Activated B cell treated with CpG ODN at 0.5 μM for 24 hours (primary cell): ENCODE measurements around the gene CNNM2. TPM values are rescaled to one million over a fixed set of nuclear protein-coding genes. Genes with fewer than 3 reads are reported as not detected.
"Not testable (repeated sequence)": the region's sequence is repeated elsewhere in the genome, so short reads cannot be mapped to it uniquely, and the experiment has no call there.

Experiments
- ATAC-seq: fragments of 200-7000 bp; cut with Tn5 transposase; one replicate; pipeline ENCODE4 v1.10.0; 2021; ENCODE audit warnings: low read depth, mild to moderate bottlenecking, moderate library complexity
- CTCF ChIA-PET: fragments of 350-600 bp; sonication (Branson Sonifier 250); formaldehyde crosslinking; loops from one replicate; lab custom pipeline; 2021; ENCODE audit warnings: antibody characterized with exemption; lab: Charles Lee
- POLR2A ChIA-PET: fragments of 350-600 bp; sonication (Branson Sonifier 250); formaldehyde crosslinking; loops from one replicate; lab custom pipeline; 2021; ENCODE audit warnings: antibody characterized with exemption; lab: Charles Lee
- DNase-seq: peaks from one replicate; pipeline ENCODE4 v3.0.0; 2022
- H3K27ac Mint-ChIP-seq: one replicate; pipeline ENCODE4 v1.8.0; 2020; ENCODE audit warnings: mixed read lengths
- H3K27me3 Mint-ChIP-seq: one replicate; pipeline ENCODE4 v1.8.0; 2021; ENCODE audit warnings: mixed read lengths
- H3K36me3 Mint-ChIP-seq: one replicate; pipeline ENCODE4 v1.8.0; 2021; ENCODE audit warnings: low read depth, mixed read lengths
- H3K4me1 Mint-ChIP-seq: one replicate; pipeline ENCODE4 v1.8.0; 2021; ENCODE audit warnings: mixed read lengths
- H3K4me3 Mint-ChIP-seq: one replicate; pipeline ENCODE4 v1.8.0; 2020; ENCODE audit warnings: mild to moderate bottlenecking, mixed read lengths
- H3K9me3 Mint-ChIP-seq: one replicate; pipeline ENCODE4 v1.8.0; 2020; ENCODE audit warnings: mixed read lengths
- CTCF ChIP-seq: fragments of 200-600 bp; IDR thresholded peaks from one replicate; pipeline ENCODE4 v1.8.0; 2022; ENCODE audit warnings: antibody characterized with exemption, mild to moderate bottlenecking
- intact Hi-C: fragments of 100-400 bp; cut with micrococcal nuclease; formaldehyde crosslinking; loops from one replicate; pipeline ENCODE4 v1.15.1; 2024
- total RNA-seq: library from RNA; stranded (reverse); gene quantifications from 2 replicates; pipeline ENCODE4 v1.2.3, GENCODE V29; 2022

The CNNM2 gene
- total RNA-seq, 1 donor from 2014 or later: 7.3 TPM

GRCh38 chr10:102967123-102967522 lies 49.0 kb downstream of the CNNM2 start:
- H3K4me1 Mint-ChIP-seq: no peaks in the 10 kb centered on the region
- ATAC-seq (no peak), DNase-seq (no peak)
- H3K4me3 Mint-ChIP-seq: no peak overlapping the region
- no peaks in the 10 kb centered on the region for H3K9me3 Mint-ChIP-seq
- no peak overlapping the region for H3K27ac Mint-ChIP-seq
- H3K27me3 Mint-ChIP-seq: no peaks in the 10 kb centered on the region
- peaks cover 5% of the 10 kb centered on the region for H3K36me3 Mint-ChIP-seq
- intact Hi-C loops: no loop called here
- ChIA-PET CTCF (no interaction called here), POLR2A (no interaction called here)
- no peak for TF ChIP-seq CTCF

- ChIA-PET POLR2A (no interaction called here), CTCF (no interaction called here)
- Mint-ChIP-seq H3K36me3 (peaks cover 1% of the 10 kb centered on the region), H3K4me1 (no peaks in the 10 kb centered on the region), H3K9me3 (no peaks in the 10 kb centered on the region), H3K27me3 (no peaks in the 10 kb centered on the region), H3K27ac (no peak overlapping the region), H3K4me3 (no peak overlapping the region)
- TF ChIP-seq CTCF: no peak
- ATAC-seq: no peak
- intact Hi-C loops: no loop called here
- DNase-seq: no peak
Observed at GRCh38 chr10:102970562-102971340, 52.7 kb downstream of the CNNM2 start.

DNA sequence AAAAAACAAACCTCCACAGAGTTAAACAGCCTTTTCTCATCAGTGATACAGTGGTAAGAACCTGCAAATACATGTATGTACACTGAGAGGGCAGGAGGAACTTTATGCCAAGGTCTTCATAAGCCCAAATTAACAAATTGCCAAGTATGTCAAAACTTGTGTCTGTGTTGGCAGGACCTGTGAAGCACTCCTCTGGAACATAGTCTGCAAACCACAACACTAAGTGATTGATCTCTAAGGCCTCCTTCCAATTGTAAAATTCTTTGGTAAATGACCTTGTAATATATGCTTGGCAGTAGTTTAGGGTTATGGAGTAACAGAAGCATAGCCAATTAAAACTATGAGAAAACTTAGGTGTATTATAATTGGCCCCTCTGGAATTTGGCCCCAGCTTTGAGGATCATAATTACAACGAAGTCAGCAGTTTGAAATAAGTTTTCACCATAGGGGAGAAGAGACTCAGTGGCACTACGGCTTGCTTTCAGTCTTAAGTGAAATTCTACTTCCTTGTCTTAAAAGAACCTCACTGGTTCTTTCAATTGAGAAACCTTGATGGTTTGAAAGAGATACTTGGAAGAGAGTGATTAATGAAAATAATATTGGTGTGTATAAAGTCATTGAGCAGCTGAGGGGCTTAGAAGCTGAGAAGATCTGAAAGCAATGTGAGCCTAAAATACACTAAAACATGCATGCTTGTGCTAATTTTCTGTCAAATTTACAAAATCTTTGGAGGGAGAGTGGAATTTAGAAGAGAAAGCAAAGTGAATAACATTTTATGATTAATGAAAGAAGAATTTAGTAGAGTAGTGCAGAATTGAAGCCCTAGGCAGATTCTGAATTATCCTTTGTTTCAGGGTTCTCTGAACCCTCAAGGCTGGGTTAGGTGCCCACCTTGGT lies 57.6 kb downstream of the CNNM2 start:
- TF ChIP-seq CTCF: no peak
- no peak for DNase-seq
- H3K9me3 Mint-ChIP-seq: no peaks in the 10 kb centered on the region
- H3K4me3 Mint-ChIP-seq: no peak overlapping the region
- H3K36me3 Mint-ChIP-seq: no peaks in the 10 kb centered on the region
- H3K27ac Mint-ChIP-seq: no peak overlapping the region
- ATAC-seq: no peak
- no peaks in the 10 kb centered on the region for H3K4me1 Mint-ChIP-seq
- no peaks in the 10 kb centered on the region for H3K27me3 Mint-ChIP-seq
- POLR2A ChIA-PET: no interaction called here
- CTCF ChIA-PET: no interaction called here
- intact Hi-C loops: no loop called here

- H3K27ac Mint-ChIP-seq, H3K4me3 Mint-ChIP-seq, H3K4me1 Mint-ChIP-seq, H3K27me3 Mint-ChIP-seq, DNase-seq, intact Hi-C loops, H3K36me3 Mint-ChIP-seq, ATAC-seq, POLR2A ChIA-PET, CTCF ChIA-PET, H3K9me3 Mint-ChIP-seq: not testable (repeated sequence)
Observed at GRCh38 chr10:102976380-102976726, 58.3 kb downstream of the CNNM2 start.

DNA sequence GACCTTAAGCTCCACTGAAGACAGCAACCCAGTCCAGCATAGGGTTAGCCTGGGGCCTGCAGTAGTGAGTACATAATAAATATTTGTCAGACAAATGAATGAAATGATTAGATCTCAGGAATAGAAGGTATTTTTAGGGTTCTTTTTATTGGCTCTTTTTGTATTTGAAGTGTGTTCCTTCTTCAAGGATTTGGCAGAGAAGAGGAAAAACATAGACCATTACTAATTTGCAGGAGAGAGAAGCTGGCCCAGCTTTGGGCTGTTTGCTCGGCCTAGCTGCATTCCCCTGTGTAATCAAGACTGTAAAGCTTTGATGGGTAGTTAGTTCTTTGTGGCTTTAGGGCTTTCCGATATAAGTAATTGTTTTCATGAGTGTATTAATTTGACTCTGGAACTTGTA lies 64.2 kb downstream of the CNNM2 start:
- ATAC-seq: no peak

More for the DNA sequence above, 64.2 kb downstream of the CNNM2 start:
- H3K9me3 Mint-ChIP-seq: no peaks in the 10 kb centered on the region
- no peak for TF ChIP-seq CTCF
- no peaks in the 10 kb centered on the region for H3K36me3 Mint-ChIP-seq
- H3K27me3 Mint-ChIP-seq: no peaks in the 10 kb centered on the region
- intact Hi-C loops: no loop called here
- H3K4me1 Mint-ChIP-seq: no peaks in the 10 kb centered on the region
- DNase-seq: no peak
- no peak overlapping the region for H3K27ac Mint-ChIP-seq
- ChIA-PET POLR2A (no interaction called here), CTCF (no interaction called here)
- H3K4me3 Mint-ChIP-seq: no peak overlapping the region
